HL-60 (cell line): ENCODE data around the gene UFD1.

Experiments
- GABPA ChIP-seq: IDR thresholded peaks from 2 replicates; pipeline ENCODE4 v1.6.1; 2012; ENCODE audit warnings: low read depth
- POLR2AphosphoS5 ChIP-seq: IDR thresholded peaks from 2 replicates; pipeline ENCODE4 v1.6.1; 2012; ENCODE audit warnings: low read depth
- TF ChIP-seq, protein P1 (sequence below): IDR thresholded peaks from one replicate; pipeline ENCODE4 v1.5.1; 2011; ENCODE audit warnings: low read length, control low read depth, inconsistent platforms; ENCODE audit not compliant: insufficient read depth

DNA sequence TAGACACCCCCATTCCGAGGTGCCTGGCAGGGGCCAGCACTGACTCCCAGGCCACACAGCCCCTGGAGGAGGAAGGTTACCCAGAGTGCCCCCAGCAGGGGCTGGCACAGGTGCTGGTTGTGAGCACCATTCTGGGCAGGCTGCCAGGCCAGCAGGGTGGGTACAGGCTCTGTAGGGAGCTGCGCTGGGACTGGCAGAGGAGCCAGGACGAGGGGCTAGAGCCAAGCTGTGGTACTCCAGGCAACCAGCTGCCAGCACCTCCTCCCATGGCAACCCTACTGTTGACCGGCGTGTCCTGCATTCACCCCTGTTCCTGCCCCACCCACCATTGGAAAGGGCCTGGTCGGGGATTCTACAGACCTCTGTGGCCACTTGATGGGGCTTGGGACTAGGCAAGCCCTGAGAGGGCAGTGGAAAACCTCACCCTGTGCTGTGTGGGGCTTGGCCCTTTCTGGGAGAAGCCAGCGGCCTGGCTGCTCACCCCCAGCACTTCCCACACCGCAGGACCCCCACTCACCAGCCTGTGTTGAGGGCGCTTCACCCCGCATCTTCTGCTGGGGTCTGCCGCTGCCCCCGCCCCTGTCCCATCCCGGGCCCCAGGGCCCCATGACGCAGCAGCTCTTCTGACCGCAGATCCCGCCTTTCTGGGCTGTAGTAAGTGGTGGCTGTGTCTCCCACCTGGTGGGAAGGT is 43.3 kb upstream of the UFD1 start:
- TF ChIP-seq, protein P1, sequence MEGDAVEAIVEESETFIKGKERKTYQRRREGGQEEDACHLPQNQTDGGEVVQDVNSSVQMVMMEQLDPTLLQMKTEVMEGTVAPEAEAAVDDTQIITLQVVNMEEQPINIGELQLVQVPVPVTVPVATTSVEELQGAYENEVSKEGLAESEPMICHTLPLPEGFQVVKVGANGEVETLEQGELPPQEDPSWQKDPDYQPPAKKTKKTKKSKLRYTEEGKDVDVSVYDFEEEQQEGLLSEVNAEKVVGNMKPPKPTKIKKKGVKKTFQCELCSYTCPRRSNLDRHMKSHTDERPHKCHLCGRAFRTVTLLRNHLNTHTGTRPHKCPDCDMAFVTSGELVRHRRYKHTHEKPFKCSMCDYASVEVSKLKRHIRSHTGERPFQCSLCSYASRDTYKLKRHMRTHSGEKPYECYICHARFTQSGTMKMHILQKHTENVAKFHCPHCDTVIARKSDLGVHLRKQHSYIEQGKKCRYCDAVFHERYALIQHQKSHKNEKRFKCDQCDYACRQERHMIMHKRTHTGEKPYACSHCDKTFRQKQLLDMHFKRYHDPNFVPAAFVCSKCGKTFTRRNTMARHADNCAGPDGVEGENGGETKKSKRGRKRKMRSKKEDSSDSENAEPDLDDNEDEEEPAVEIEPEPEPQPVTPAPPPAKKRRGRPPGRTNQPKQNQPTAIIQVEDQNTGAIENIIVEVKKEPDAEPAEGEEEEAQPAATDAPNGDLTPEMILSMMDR = no peak
- no peak for TF ChIP-seq POLR2AphosphoS5
- no peak for TF ChIP-seq GABPA
